LHCN-M2 (cell line): ENCODE data around the gene ARL15. TPM values are rescaled to one million over a fixed set of nuclear protein-coding genes. Genes with fewer than 3 reads are reported as not detected.
"Not testable (repeated sequence)": the region's sequence is repeated elsewhere in the genome, so short reads cannot be mapped to it uniquely, and the experiment has no call there.

ENCODE experiments used
- DNase-seq: peaks from one replicate; pipeline ENCODE4 v3.0.0-alpha.2; 2012; ENCODE audit warnings: low read depth
- total RNA-seq: library from RNA; depleted of rRNA; stranded (reverse); fragments of >200 nt; gene quantifications from 2 replicates; pipeline ENCODE4 v1.2.3, GENCODE V29; 2014; rRNA removed

Gene ARL15
- total RNA-seq, 1 experiment from 2014 or later: 11.2 TPM

DNA sequence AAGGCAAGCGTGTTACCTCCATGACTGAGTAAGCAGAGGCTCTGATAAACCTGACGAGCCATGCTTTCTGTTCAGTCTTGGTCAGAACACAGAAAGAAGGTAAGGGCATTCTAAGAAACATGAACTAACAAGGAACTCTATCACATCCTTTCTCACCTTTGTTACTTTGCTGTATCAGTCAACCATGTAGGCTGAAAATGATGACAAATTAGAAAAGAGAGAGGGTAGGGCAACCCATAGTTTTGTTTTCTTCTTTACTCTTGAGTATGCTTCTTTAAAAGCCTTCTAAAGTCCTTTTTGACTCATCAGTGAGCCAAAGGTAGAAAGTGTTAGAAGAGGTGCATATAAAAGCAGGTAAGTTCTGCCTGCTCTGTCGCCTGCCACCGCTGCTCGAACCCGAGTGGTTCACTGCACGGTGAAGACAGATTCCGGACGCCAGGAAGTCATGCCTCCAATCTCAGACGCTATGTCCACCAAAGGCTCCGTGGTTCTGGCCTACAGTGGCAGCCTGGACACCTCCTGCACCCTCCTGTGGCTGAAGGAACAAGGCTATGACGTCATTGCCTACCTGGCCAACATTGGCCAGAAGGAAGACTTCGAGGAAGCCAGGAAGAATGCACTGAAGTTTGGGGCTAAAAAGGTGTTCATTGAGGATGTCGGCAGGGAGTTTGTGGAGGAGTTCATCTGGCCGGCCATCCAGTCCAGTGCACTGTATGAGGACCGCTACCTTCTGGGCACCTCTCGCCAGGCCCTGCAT lies 451.5 kb downstream of the ARL15 start:
- DNase-seq: no peak

DNA sequence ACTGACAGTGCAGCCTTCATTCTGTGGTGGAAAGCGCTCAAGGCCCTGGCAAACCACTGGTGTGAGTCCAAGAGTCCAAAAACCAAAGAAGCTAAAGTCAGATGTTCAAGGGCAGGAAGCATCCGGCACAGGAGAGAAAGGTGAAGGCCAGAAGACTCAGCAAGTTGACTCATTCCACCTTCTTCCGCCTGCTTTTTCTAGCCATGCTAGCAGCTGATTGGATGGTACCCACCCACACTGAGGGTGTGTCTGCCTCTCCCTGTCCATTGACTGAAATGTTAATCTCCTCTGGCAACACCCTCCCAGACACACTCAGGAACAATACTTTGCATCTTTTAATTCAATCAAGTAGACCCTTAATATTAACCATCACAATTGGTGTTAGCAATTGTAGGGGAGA lies 453.9 kb downstream of the ARL15 start:
- no peak for DNase-seq

DNA sequence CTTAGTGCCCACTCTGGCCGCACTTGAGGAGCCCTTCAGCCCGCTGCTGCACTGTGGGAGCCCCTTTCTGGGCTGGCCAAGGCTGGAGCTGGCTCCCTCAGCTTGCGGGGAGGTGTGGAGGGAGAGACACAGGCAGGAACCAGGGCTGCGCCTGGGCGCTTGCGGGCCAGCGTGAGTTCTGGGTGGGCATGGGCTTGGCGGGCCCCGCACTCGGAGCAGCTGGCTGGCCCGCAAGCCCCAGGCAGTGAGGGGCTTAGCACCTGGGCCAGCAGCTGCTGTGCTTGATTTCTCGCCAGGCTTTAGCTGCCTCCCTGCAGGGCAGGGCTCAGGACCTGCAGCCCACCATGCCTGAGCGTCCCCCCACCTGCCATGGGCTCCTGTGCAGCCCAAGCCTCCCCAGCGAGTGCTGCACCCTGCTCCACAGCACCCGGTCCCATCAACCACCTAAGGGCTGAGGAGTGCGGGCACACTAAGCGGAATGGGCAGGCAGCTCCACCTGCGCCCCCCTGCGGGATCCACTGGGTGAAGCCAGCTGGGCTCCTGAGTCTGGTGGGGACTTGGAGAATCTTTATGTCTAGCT lies 473.4 kb downstream of the ARL15 start:
- DNase-seq: not testable (repeated sequence)

DNA sequence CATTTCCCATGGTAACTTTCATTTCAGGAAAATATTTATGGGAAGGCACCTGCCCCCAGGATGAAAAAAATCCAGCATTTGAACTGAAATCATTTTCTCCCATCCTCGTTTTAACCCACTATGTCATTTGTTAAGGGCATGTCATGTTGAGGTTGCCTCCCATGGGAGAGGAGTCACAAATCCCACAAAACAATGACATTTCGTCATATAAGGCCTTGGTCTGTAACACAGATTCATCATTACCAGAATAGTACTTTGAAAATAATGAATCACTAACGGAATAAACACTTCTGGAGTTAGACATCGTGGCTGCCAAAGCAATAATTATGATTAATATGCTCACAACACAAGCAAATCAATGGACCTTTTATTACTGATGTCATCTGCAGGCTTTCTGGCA lies 475.9 kb downstream of the ARL15 start:
- DNase-seq: peak; percentile 5

Other genes starting within 250 kb of the ARL15 start
- gene HSPB3, start 145.1 kb upstream of the ARL15 start, total RNA-seq: 13.3 and 30.5 TPM in 2 replicates
- gene SNX18, start 207.2 kb upstream of the ARL15 start, total RNA-seq: 32.8 and 36.8 TPM in 2 replicates